Heart left ventricle (tissue), 16 donors: ENCODE measurements around the gene GUCA2A. TPM values are rescaled to one million over a fixed set of nuclear protein-coding genes. Genes with fewer than 3 reads are reported as not detected.

ENCODE experiments used
- ATAC-seq, 4 donors: fragments of 200-7000 bp; cut with Tn5 transposase; one replicate each; pipeline ENCODE4 v1.9.1; 2020 to 2022; ENCODE audit warnings: moderate library complexity in 4 of 4, mild to moderate bottlenecking in 3 of 4, moderate number of reproducible peaks in 1 of 4
- DNase-seq, 5 donors: peaks; one replicate each; pipeline ENCODE4 v3.0.0-alpha.2; 2020
- H3K27ac ChIP-seq, 12 donors: fragments of 200-600 bp; sonication (generic) in 4 of 12; one replicate each; pipeline versions ENCODE4 v1.5.0 to v1.8.0; 2016 to 2022; ENCODE audit warnings: mild to moderate bottlenecking in 2 of 12
- H3K27me3 ChIP-seq, 9 donors: fragments of 200-600 bp; sonication (generic) in 2 of 9; one replicate each; pipeline versions ENCODE4 v1.5.1 to v1.8.0; 2016 to 2022; ENCODE audit warnings: mild to moderate bottlenecking in 3 of 9
- H3K36me3 ChIP-seq, 9 donors: fragments of 200-600 bp; sonication (generic) in 2 of 9; one replicate each; pipeline versions ENCODE4 v1.5.0 to v1.8.0; 2018 to 2022; ENCODE audit warnings: mild to moderate bottlenecking in 2 of 9
- H3K4me1 ChIP-seq, 12 donors: fragments of 200-600 bp; sonication (generic) in 4 of 12; one replicate each; pipeline versions ENCODE4 v1.5.0 to v1.8.0; 2016 to 2022; ENCODE audit warnings: mild to moderate bottlenecking in 3 of 12
- H3K4me3 ChIP-seq, 12 donors: fragments of 200-600 bp; sonication (generic) in 4 of 12; one replicate each; pipeline versions ENCODE4 v1.5.0 to v1.8.0; 2017 to 2022; ENCODE audit warnings: mild to moderate bottlenecking in 9 of 12, moderate library complexity in 4 of 12
- H3K9me3 ChIP-seq, 12 donors: fragments of 200-600 bp; sonication (generic) in 4 of 12; one replicate each; pipeline versions ENCODE4 v1.5.0 to v1.8.0; 2016 to 2022; ENCODE audit warnings: mild to moderate bottlenecking in 1 of 12
- POLR2A ChIP-seq, 2 donors: fragments of 450-650 bp; IDR thresholded peaks; one replicate each; pipeline ENCODE4 v1.6.1; 2017; ENCODE audit warnings: antibody characterized with exemption in 2 of 2, mild to moderate bottlenecking in 2 of 2, moderate library complexity in 2 of 2
- WGBS, 4 donors: extraction: QIAGEN DNeasy Blood & Tissue Kit in 2 of 4; methylation state at CpG; one replicate each; pipeline versions ENCODE4 v1.1.5 to v1.1.7; 2013 to 2018; 5-methylcytosine and 5-hydroxymethylcytosine counted together
- intact Hi-C, 10 donors: fragments of 100-400 bp; cut with DNase I; formaldehyde crosslinking; loops; one replicate each; pipeline versions ENCODE4 v1.11.1 to v1.14.2; 2022
- polyA plus RNA-seq, 2 donors: library from polyadenylated mRNA; stranded (reverse); fragments of 200-250 nt; gene quantifications; one replicate each; pipeline ENCODE4 v1.2.3, GENCODE V29; 2013
- total RNA-seq, 9 donors: library from RNA; depleted of rRNA in 2 of 9; stranded (reverse); fragments of >200 nt in 2 of 9; fragmentation: NEBNext Ultra II Directional in 3 of 9; extraction: Animal tissue kit (Norgen Biotek cat#: 25700) in 3 of 9; gene quantifications; one replicate each; pipeline versions ENCODE4 v1.1.0 to v1.2.4, GENCODE V29; 2016 to 2023
- TF ChIP-seq, protein P1 (sequence below), 12 donors: fragments of 200-600 bp; sonication (generic) in 4 of 12; IDR thresholded peaks; one replicate each; pipeline versions ENCODE4 v1.5.0 to v1.8.0; 2018 to 2022; ENCODE audit warnings: antibody characterized with exemption in 12 of 12, mild to moderate bottlenecking in 5 of 12
- donor health status: ischemic (EF 13 %, LVEDD 7.1; RV severe dilation, severe dysfunction).
- donor health status: healthy with polysubstance abuse.
- donor health status: DM: no; HTN: yes; CAD: no.
- donor health status: DM: no; HTN: no; CAD: no.
- donor health status: ischemic (EF 25% LVEDD 6.9; RV normal size, moderate dysfunction).
- donor health status: ischemic (EF 25% LVEDD 5.7; RV mildly dilated, moderate dysfunction).
- donor health status: healthy.
- donor health status: DM: yes; HTN: yes; CAD: no.
- donor health status: ischemic (EF 35%, LVEDD 5.7; RV mildly dilated, moderate dysfunction).
- donor health status: nonischemic (EF 11% LVEDD 7.7; RV severe dilation, severe dysfunction).
- donor health status: DM: yes; HTN: yes; CAD: no.
- donor health status: PGD.
- donor health status: ischemic (EF 29% LVEDD 5.4; RV normal size, mild dysfunction).
- donor health status: nonischemic (EF 23%, LVEDD 6.1; RV moderate dilation, normal function).

Gene GUCA2A
- total and polyA plus RNA-seq, 11 donors: not detected

DNA sequence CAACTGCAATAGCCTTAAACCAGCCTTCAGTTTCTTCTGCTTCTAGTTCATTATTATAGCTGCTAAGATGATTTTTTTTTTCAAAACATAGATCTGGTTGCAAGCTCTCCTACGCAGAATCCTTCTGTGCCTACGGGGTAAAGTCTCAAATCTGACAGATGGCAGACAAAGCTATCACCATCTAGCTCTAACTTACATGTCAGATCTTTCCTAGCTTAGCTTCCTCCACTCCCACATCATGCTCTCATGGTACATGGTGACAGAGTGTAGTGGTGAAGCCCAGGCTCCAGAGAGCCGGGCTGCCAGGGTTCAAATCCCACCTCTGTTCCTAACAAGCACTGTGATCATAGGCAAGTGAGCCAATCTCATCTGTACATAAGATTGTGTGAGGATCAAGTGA, 35.6 kb downstream of the GUCA2A start:
- H3K27ac ChIP-seq: no peak overlapping the region
- H3K4me3 ChIP-seq: no peak overlapping the region
- ATAC-seq (no peak), DNase-seq (no peak)
- H3K27me3 ChIP-seq: no peaks in the 10 kb centered on the region
- no peak for TF ChIP-seq POLR2A (IDR thresholded peaks at IDR 0.05)
- TF ChIP-seq, protein P1, sequence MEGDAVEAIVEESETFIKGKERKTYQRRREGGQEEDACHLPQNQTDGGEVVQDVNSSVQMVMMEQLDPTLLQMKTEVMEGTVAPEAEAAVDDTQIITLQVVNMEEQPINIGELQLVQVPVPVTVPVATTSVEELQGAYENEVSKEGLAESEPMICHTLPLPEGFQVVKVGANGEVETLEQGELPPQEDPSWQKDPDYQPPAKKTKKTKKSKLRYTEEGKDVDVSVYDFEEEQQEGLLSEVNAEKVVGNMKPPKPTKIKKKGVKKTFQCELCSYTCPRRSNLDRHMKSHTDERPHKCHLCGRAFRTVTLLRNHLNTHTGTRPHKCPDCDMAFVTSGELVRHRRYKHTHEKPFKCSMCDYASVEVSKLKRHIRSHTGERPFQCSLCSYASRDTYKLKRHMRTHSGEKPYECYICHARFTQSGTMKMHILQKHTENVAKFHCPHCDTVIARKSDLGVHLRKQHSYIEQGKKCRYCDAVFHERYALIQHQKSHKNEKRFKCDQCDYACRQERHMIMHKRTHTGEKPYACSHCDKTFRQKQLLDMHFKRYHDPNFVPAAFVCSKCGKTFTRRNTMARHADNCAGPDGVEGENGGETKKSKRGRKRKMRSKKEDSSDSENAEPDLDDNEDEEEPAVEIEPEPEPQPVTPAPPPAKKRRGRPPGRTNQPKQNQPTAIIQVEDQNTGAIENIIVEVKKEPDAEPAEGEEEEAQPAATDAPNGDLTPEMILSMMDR (IDR thresholded peaks at IDR 0.05): no peak
- 71 to 78% (median 74%) methylated on average over 3 of the region's 3 CpGs for WGBS, 4 donors
- no peaks in the 10 kb centered on the region for H3K36me3 ChIP-seq
- H3K9me3 ChIP-seq: no peaks in the 10 kb centered on the region
- intact Hi-C loops: loop anchor here in 1 of 10 donors (10.0 kb wide), 1 partner anchor 74 kb away; no protein-coding TSS in a partner anchor
- no peaks in the 10 kb centered on the region for H3K4me1 ChIP-seq

DNA sequence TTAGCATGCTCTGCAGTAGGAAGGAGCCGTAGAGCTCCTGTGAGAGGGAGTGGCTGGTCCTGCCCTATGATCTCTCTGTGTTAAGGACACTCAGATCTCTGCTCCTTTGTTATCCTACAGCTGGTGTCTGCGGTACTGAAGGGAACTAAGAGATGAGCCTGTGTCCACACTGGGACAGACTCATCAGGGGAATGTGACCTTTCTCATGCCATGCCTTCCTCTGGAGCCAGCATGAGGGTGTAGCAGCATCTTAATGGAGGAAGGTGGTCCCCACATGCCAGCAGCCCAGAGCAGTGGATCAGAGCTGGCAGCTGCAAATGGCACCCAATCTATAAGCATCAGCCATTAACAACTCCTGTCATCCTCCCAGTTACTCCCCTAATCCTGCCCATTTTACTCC, 36.0 kb downstream of the GUCA2A start:
- DNase-seq (no peak), ATAC-seq (no peak)
- 44 to 75% (median 64%) methylated on average over 2 of the region's 2 CpGs for WGBS, 4 donors
- Histone ChIP-seq H3K27ac (no peak overlapping the region), H3K36me3 (no peaks in the 10 kb centered on the region), H3K4me3 (no peak overlapping the region), H3K27me3 (no peaks in the 10 kb centered on the region), H3K9me3 (no peaks in the 10 kb centered on the region), H3K4me1 (no peaks in the 10 kb centered on the region)
- TF ChIP-seq, protein P1 (IDR thresholded peaks at IDR 0.05): no peak
- no peak for TF ChIP-seq POLR2A (IDR thresholded peaks at IDR 0.05)
- intact Hi-C loops: loop anchor here in 1 of 10 donors (10.0 kb wide), 1 partner anchor 74 kb away; no protein-coding TSS in a partner anchor

DNA sequence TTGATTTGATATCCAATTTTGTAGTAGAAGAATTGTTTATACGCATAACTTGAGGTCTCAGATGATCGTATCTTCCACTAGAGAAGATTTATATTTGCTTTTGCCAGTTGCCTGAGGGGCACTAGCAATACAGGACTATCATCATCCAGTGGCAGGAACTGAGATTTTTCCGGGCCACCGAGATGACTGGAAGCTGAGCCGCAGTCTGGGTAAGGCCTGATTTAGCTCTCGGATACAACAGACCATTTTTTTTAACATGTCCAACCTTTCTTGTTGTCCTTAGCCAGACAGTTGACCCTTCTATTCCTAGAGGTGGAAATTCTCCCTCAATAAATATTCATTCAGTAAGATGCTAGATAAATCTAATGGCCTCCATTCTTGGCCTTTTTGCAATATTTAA, 36.8 kb downstream of the GUCA2A start:
- peaks cover 0 to under 1% (median 0%) of the 10 kb centered on the region in 12 donors for H3K9me3 ChIP-seq
- DNase-seq: no peak
- H3K4me1 ChIP-seq: no peaks in the 10 kb centered on the region
- H3K36me3 ChIP-seq: no peaks in the 10 kb centered on the region
- no peak for ATAC-seq
- intact Hi-C loops: loop anchor here in 1 of 10 donors (10.0 kb wide), 1 partner anchor 73 kb away; no protein-coding TSS in a partner anchor
- 85 to 91% (median 89%) methylated on average over 6 of the region's 6 CpGs for WGBS, 4 donors
- H3K4me3 ChIP-seq: no peak overlapping the region
- H3K27me3 ChIP-seq: no peaks in the 10 kb centered on the region
- H3K27ac ChIP-seq: no peak overlapping the region
- TF ChIP-seq POLR2A (IDR thresholded peaks at IDR 0.05): no peak
- TF ChIP-seq, protein P1 (IDR thresholded peaks at IDR 0.05): no peak

- intact Hi-C loops: loop anchor here in 1 of 10 donors (10.0 kb wide), 1 partner anchor 71 kb away; no protein-coding TSS in a partner anchor
- Histone ChIP-seq H3K36me3 (no peaks in the 10 kb centered on the region), H3K27ac (no peak overlapping the region), H3K27me3 (no peaks in the 10 kb centered on the region), H3K4me1 (no peaks in the 10 kb centered on the region), H3K4me3 (no peak overlapping the region), H3K9me3 (peaks cover 0 to 5% (median 0%) of the 10 kb centered on the region in 12 donors)
- DNase-seq: no peak
- ATAC-seq: no peak
- WGBS, 4 donors: 1 to 96% (median 89%) methylated on average over 1 of the region's 1 CpG
- TF ChIP-seq POLR2A (IDR thresholded peaks at IDR 0.05): no peak
- TF ChIP-seq, protein P1 (IDR thresholded peaks at IDR 0.05): no peak
Observed at GRCh38 chr1:42125552-42125951, 39.0 kb downstream of the GUCA2A start.
